ENCODE data around the gene USP47. TPM values are rescaled to one million over a fixed set of nuclear protein-coding genes. Genes with fewer than 3 reads are reported as not detected.

Gene USP47
- total and polyA plus RNA-seq, 2 of the 8 experiments (the other 6 are each of a cell fraction or from before 2014, with no cell fraction given): 4.2 to 21.3 TPM

- H3K4me3 ChIP-seq (ENCODE audit: extremely low read depth in 1 of 4, insufficient read depth in 2 of 4, low read depth in 3 of 4, low read length in 4 of 4): no peak overlapping the region
Observed at GRCh38 chr11:11822946-11823345, 18.8 kb upstream of the USP47 start.

More at GRCh38 chr11:11822946-11823345, 18.8 kb upstream of the USP47 start:
- Histone ChIP-seq H3K9ac (replicated peaks in 1 of 4; ENCODE audit: extremely low read depth in 1 of 4, low read depth in 3 of 4, low read length in 3 of 4) (no peak overlapping the region), H3K23me2 (ENCODE audit: low read depth, low read length) (no peaks in the 10 kb centered on the region; the same call in 1 of the 2 replicates), H2AK5ac (ENCODE audit: low read depth, low read length) (no peak overlapping the region), H2BK5ac (ENCODE audit: low read depth, low read length) (no peak overlapping the region), H3K79me1 (ENCODE audit: low read depth, low read length) (no peaks in the 10 kb centered on the region), H4K5ac (ENCODE audit: insufficient read length, low read depth, low read length) (no peak overlapping the region), H3K27ac (ENCODE audit: low read depth, low read length) (no peak overlapping the region), H3K56ac (replicated peaks; ENCODE audit: insufficient read length, low read depth, low read length) (no peak overlapping the region), H3K14ac (ENCODE audit: insufficient read length) (no peak overlapping the region), H2AFZ (ENCODE audit: low read length) (no peak overlapping the region), H3K23ac (ENCODE audit: insufficient read length) (no peak overlapping the region), H3K4me2 (ENCODE audit: insufficient read depth in 1 of 2, low read depth in 2 of 2, low read length in 2 of 2) (no peak overlapping the region), H2BK20ac (ENCODE audit: low read length) (no peak overlapping the region), H3K36me3 (ENCODE audit: control insufficient read depth in 2 of 4, insufficient read depth in 4 of 4, low read length in 3 of 4) (no peaks in the 10 kb centered on the region), H3K4me1 (replicated peaks in 1 of 4; ENCODE audit: control insufficient read depth in 3 of 4, insufficient read depth in 4 of 4, low read length in 3 of 4) (no peaks in the 10 kb centered on the region), H2BK120ac (replicated peaks; ENCODE audit: low read depth, low read length) (no peak overlapping the region), H3K4ac (replicated peaks; ENCODE audit: insufficient read length, low read depth, low read length) (no peak overlapping the region), H3K79me2 (ENCODE audit: control insufficient read depth in 1 of 2, insufficient read depth in 2 of 2, low read length in 2 of 2) (no peaks in the 10 kb centered on the region), H3K9me3 (ENCODE audit: insufficient read depth in 2 of 2, low read depth in 1 of 2, low read length in 1 of 2) (0 out of 4 replicates have a peak, but pooled peaks cover 0 to 3% of the 10 kb centered on the region in 2 experiments), H3K18ac (ENCODE audit: extremely low read depth, low read length) (no peak overlapping the region), H2BK15ac (ENCODE audit: low read length) (no peak overlapping the region), H3K27me3 (replicated peaks in 1 of 4; ENCODE audit: control insufficient read depth in 3 of 4, extremely low read depth in 1 of 4, insufficient read depth in 3 of 4, low read length in 3 of 4) (no peaks in the 10 kb centered on the region), H4K20me1 (replicated peaks in 1 of 2; ENCODE audit: control insufficient read depth in 1 of 2, insufficient read depth in 2 of 2, low read length in 2 of 2) (no peaks in the 10 kb centered on the region), H4K8ac (ENCODE audit: extremely low read depth, insufficient read depth, low read length) (no peak overlapping the region), H2BK12ac (ENCODE audit: low read depth, low read length) (no peak overlapping the region), H4K91ac (replicated peaks; ENCODE audit: insufficient read length, low read length) (no peak overlapping the region)
- no peak for DNase-seq (ENCODE audit: low read depth in 1 of 2, low spot score in 2 of 2)
- CTCF ChIA-PET (ENCODE audit: partially characterized antibody): interaction anchor here (0.7 kb wide), 1 partner anchor 456 kb away, joined by 3 read pairs; no protein-coding TSS in a partner anchor
- 86% methylated on average over 4 of the region's 4 CpGs; no CpG with 5 or more reads in 1 of the 2 experiments for WGBS, 2 experiments (ENCODE audit: extremely low coverage in 1 of 2, insufficient coverage in 1 of 2, insufficient read length in 1 of 2, insufficient replicate concordance in 2 of 2, low coverage in 1 of 2, low lambda C conversion rate in 2 of 2, missing lambda C conversion rate in 1 of 2)
- no peak for FAIRE-seq
- POLR2A ChIA-PET (ENCODE audit: partially characterized antibody): no interaction called here
